Brain microvascular endothelial cell (primary cell): ENCODE measurements around the gene STK32C.
"Not testable (repeated sequence)": the region's sequence is repeated elsewhere in the genome, so short reads cannot be mapped to it uniquely, and the experiment has no call there.

ENCODE experiments used
- DNase-seq: peaks from one replicate; pipeline ENCODE4 v3.0.0-alpha.2; 2020
- H3K27ac ChIP-seq: fragments of 250-450 bp; sonication (Bioruptor Pico); 2 replicates; pipeline ENCODE4 v1.5.1; 2020; ENCODE audit warnings: mild to moderate bottlenecking, moderate library complexity
- H3K27me3 ChIP-seq: fragments of 250-450 bp; sonication (Bioruptor Pico); replicated peaks from 2 replicates; pipeline ENCODE4 v1.5.1; 2020; ENCODE audit warnings: mild to moderate bottlenecking
- H3K36me3 ChIP-seq: fragments of 250-450 bp; sonication (Bioruptor Pico); replicated peaks from 2 replicates; pipeline ENCODE4 v1.5.1; 2020; ENCODE audit warnings: mild to moderate bottlenecking
- H3K4me3 ChIP-seq: 2 replicates; pipeline ENCODE4 v1.5.1; 2011; ENCODE audit warnings: low read depth, mild to moderate bottlenecking, control low read depth, low read length, moderate library complexity
- CTCF ChIP-seq: IDR thresholded peaks from 2 replicates; pipeline ENCODE4 v1.5.1; 2011; ENCODE audit warnings: low read depth, mild to moderate bottlenecking, moderate library complexity, low read length, control low read depth, inconsistent platforms; ENCODE audit errors: missing control alignments
- in situ Hi-C: cut with HindIII; loops from 2 replicates; pipeline ENCODE4 v1.10.0; 2017; ENCODE audit warnings: low sequenced_read_pairs, low pct_ligation_motif_present

STK32C gene

GRCh38 chr10:132296666-132297443 is 10.9 kb downstream of the STK32C start:
- no peak for DNase-seq
- TF ChIP-seq CTCF = no peak
- Histone ChIP-seq H3K27ac (no peak overlapping the region), H3K27me3 (no peaks in the 10 kb centered on the region), H3K36me3 (no peaks in the 10 kb centered on the region), H3K4me3 (no peak overlapping the region)
- in situ Hi-C loops = no loop called here

- H3K4me3 ChIP-seq, DNase-seq, H3K27ac ChIP-seq, H3K27me3 ChIP-seq, in situ Hi-C loops, H3K36me3 ChIP-seq: not testable (repeated sequence)
Observed at GRCh38 chr10:132295481-132295880, 12.3 kb downstream of the STK32C start.

- Histone ChIP-seq H3K36me3 (no peaks in the 10 kb centered on the region), H3K4me3 (no peak overlapping the region), H3K27me3 (no peaks in the 10 kb centered on the region), H3K27ac (no peak overlapping the region)
- no peak for TF ChIP-seq CTCF
- no peak for DNase-seq
- in situ Hi-C loops = no loop called here
Observed at GRCh38 chr10:132294561-132295318, 13.0 kb downstream of the STK32C start.

- no peak for DNase-seq
- Histone ChIP-seq H3K27ac (no peak overlapping the region), H3K4me3 (no peak overlapping the region), H3K36me3 (no peaks in the 10 kb centered on the region), H3K27me3 (no peaks in the 10 kb centered on the region)
- in situ Hi-C loops = no loop called here
- no peak for TF ChIP-seq CTCF
Observed at GRCh38 chr10:132293813-132294520, 13.8 kb downstream of the STK32C start.

GRCh38 chr10:132293201-132293812 is 14.4 kb downstream of the STK32C start:
- H3K27me3 ChIP-seq = no peaks in the 10 kb centered on the region
- DNase-seq = no peak
- H3K4me3 ChIP-seq = no peak overlapping the region
- no peak overlapping the region for H3K27ac ChIP-seq
- in situ Hi-C loops = no loop called here
- TF ChIP-seq CTCF = no peak
- no peaks in the 10 kb centered on the region for H3K36me3 ChIP-seq
